Central memory CD8-positive, alpha-beta T cell (primary cell): ENCODE measurements around the gene OSBPL5.

Source experiments
- ATAC-seq: fragments of 150-1000 bp; cut with Tn5 transposase; replicated peaks from 2 replicates; pipeline ENCODE4 v1.10.0; 2022; ENCODE audit warnings: mild to moderate bottlenecking, moderate FRiP score, moderate number of reproducible peaks; ENCODE audit not compliant: poor library complexity, severe bottlenecking; ENCODE audit errors: extremely low read depth
- DNase-seq, 2 donors: peaks; one replicate each; pipeline ENCODE4 v3.0.0; 2021; ENCODE audit warnings: low spot score in 2 of 2
- H3K27ac Mint-ChIP-seq: one replicate; pipeline ENCODE4 v1.8.0; 2022; ENCODE audit warnings: low read depth, mild to moderate bottlenecking, moderate library complexity, mixed read lengths
- H3K27me3 Mint-ChIP-seq: one replicate; pipeline ENCODE4 v1.8.0; 2022; ENCODE audit warnings: mixed read lengths
- H3K36me3 Mint-ChIP-seq: one replicate; pipeline ENCODE4 v1.8.0; 2022; ENCODE audit warnings: mild to moderate bottlenecking, moderate library complexity, mixed read lengths; ENCODE audit not compliant: insufficient read depth
- H3K4me1 Mint-ChIP-seq: one replicate; pipeline ENCODE4 v1.8.0; 2022; ENCODE audit warnings: mixed read lengths
- H3K4me3 Mint-ChIP-seq: one replicate; pipeline ENCODE4 v1.8.0; 2022; ENCODE audit warnings: mild to moderate bottlenecking, moderate library complexity, mixed read lengths
- H3K9me3 Mint-ChIP-seq: one replicate; pipeline ENCODE4 v1.8.0; 2022; ENCODE audit warnings: mixed read lengths

The OSBPL5 gene

DNA sequence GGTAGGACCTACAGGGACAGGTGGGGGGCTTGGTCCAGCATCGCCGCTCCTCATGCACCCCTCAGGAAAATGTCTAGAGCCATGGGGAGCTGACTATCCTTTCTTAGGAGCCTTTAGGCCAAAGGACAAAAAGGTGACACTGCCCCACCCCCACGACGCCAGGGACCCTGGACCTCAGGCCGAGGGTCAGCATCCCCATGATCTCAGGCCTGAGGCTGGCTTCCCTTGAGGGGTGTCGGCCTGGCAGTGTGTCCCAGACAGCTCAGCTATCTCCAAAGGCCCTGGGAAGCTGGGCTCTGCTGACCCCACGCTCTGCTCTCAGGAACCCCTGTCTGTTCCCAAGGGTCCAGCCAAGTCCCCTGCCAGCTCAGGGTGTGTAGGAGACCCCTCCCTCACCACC, 37.2 kb upstream of the OSBPL5 start:
- Mint-ChIP-seq H3K4me3 (no peak overlapping the region), H3K27ac (no peak overlapping the region), H3K27me3 (peaks cover 26% of the 10 kb centered on the region), H3K36me3 (no peaks in the 10 kb centered on the region), H3K4me1 (no peaks in the 10 kb centered on the region), H3K9me3 (no peaks in the 10 kb centered on the region)
- DNase-seq (no peak), ATAC-seq (no peak)

DNA sequence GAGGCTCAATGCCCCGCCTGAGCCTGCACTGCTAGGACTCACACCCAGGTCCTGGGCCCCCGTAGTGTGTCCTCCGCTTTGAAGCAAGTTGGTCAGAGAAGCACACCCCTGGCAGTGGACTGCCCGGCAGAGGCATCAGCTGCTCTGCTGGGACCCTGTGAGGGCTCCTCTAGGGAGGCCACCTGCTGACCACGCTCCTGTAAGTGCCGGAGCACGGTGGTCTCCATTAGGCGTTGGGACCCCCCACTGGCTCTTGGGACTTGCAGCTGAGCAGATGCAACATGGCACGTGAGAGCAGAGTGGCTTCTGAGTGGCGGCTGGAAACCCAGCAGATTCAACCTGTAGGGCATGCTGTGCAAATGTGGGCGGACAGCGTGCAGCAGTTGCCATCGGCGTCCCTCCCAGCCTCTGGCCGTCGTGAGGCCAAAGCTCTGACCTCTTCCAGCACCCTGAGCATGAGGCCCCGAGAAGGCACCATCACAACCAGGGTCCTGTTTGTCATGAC, 36.6 kb upstream of the OSBPL5 start:
- no peak overlapping the region for H3K27ac Mint-ChIP-seq
- DNase-seq (no peak), ATAC-seq (no peak)
- no peaks in the 10 kb centered on the region for H3K4me1 Mint-ChIP-seq
- H3K9me3 Mint-ChIP-seq: no peaks in the 10 kb centered on the region
- H3K36me3 Mint-ChIP-seq: no peaks in the 10 kb centered on the region
- H3K4me3 Mint-ChIP-seq: no peak overlapping the region
- peaks cover 26% of the 10 kb centered on the region for H3K27me3 Mint-ChIP-seq

DNA sequence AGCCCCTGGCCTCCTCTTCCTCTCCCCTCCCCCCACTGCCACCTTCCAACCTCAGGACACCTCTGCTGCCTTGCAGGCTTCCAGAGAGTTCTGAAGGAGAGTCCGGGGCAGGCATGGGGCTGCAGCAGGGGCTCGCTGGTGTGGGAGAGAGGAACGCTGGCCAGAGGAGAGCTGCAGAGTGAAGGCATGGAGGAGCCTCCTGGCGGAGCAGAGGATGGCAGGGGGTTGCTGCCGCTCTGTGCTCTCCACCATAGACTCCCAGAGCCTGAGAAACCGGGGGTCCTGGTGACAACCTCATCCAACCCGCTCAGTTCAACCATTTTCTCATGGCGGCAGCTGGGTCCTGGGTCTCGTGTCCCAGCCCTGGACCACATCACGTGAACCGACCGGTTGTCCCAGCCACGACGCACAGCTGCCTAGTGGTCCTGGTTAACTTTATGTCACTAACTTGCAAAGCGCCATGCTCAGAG, 36.0 kb upstream of the OSBPL5 start:
- Mint-ChIP-seq H3K9me3 (no peaks in the 10 kb centered on the region), H3K27me3 (peaks cover 26% of the 10 kb centered on the region), H3K27ac (no peak overlapping the region), H3K4me3 (no peak overlapping the region), H3K36me3 (no peaks in the 10 kb centered on the region), H3K4me1 (no peaks in the 10 kb centered on the region)
- ATAC-seq (no peak), DNase-seq (no peak)

GRCh38 chr11:3200388-3201111, 35.4 kb upstream of the OSBPL5 start:
- Mint-ChIP-seq H3K4me3 (no peak overlapping the region), H3K9me3 (no peaks in the 10 kb centered on the region), H3K27ac (no peak overlapping the region), H3K27me3 (peaks cover 31% of the 10 kb centered on the region), H3K4me1 (no peaks in the 10 kb centered on the region), H3K36me3 (no peaks in the 10 kb centered on the region)
- DNase-seq (no peak), ATAC-seq (no peak)

GRCh38 chr11:3199537-3200295, 34.6 kb upstream of the OSBPL5 start:
- DNase-seq (no peak), ATAC-seq (no peak)
- Mint-ChIP-seq H3K4me3 (no peak overlapping the region), H3K27ac (no peak overlapping the region), H3K36me3 (no peaks in the 10 kb centered on the region), H3K27me3 (peaks cover 39% of the 10 kb centered on the region), H3K9me3 (no peaks in the 10 kb centered on the region), H3K4me1 (no peaks in the 10 kb centered on the region)

DNA sequence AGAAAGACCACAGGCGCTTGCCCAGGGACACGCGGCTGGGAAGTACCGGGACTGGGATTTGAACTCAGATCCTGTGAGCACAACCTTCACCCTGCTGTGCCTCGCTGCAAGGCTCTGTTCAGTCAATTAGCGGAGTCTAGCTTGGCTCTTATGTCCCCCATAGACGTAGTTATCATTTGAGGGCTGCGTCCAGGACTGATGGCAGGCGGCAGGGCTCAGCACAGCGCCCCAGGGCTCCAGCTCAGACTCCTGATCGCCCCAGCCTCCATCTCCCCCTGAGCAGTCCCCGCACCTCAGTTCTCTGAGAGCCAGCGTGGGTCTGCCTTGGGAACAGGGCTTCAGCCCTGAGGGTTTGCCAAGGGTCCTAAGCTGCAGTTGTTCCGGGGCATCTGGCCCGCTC, 33.7 kb upstream of the OSBPL5 start:
- H3K36me3 Mint-ChIP-seq: no peaks in the 10 kb centered on the region
- no peak overlapping the region for H3K27ac Mint-ChIP-seq
- H3K27me3 Mint-ChIP-seq: peaks cover 41% of the 10 kb centered on the region
- DNase-seq (no peak), ATAC-seq (no peak)
- H3K4me3 Mint-ChIP-seq: no peak overlapping the region
- no peaks in the 10 kb centered on the region for H3K9me3 Mint-ChIP-seq
- H3K4me1 Mint-ChIP-seq: no peaks in the 10 kb centered on the region

DNA sequence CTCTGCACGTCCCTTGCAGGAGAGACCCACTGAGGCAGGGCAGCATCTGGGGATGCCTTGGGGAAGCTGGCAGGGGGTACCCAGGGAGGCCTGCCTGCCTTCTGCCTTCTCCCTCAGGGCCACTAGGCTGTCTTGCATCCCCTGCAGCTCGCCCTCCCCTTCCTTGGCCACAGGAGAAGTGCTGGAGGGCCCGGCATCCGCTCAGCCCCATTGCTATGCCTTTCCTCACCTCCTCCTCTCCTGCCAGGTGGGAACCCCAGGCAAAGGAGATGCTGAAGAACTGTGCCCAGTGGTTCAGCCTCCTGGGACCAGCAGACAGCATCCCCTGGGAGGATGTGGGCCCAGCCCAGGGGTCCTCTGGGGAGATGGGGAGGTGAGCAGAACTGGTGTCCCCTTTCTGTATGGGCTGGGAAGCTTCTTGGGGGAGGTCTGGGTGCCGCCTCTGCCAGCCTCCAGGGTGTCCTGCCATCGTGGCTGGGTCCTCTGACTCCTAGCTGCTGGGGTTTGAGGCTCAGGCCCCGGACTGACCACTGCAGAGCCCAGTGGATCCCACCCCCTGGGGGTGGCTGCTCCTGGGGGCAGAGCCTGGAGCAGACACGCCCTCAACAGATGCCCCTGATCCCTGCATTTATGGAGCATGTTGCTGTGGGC, 32.9 kb upstream of the OSBPL5 start:
- Mint-ChIP-seq H3K9me3 (no peaks in the 10 kb centered on the region), H3K27me3 (peaks cover 41% of the 10 kb centered on the region), H3K27ac (no peak overlapping the region), H3K4me3 (no peak overlapping the region), H3K36me3 (no peaks in the 10 kb centered on the region), H3K4me1 (no peaks in the 10 kb centered on the region)
- DNase-seq (no peak), ATAC-seq (no peak)

- no peak for DNase-seq
- H3K36me3 Mint-ChIP-seq: no peaks in the 10 kb centered on the region
- no peaks in the 10 kb centered on the region for H3K4me1 Mint-ChIP-seq
- H3K27me3 Mint-ChIP-seq: peaks cover 41% of the 10 kb centered on the region
- no peaks in the 10 kb centered on the region for H3K9me3 Mint-ChIP-seq
- H3K27ac Mint-ChIP-seq: no peak overlapping the region
- ATAC-seq: no peak
- H3K4me3 Mint-ChIP-seq: no peak overlapping the region
Observed at GRCh38 chr11:3197044-3197695, 32.1 kb upstream of the OSBPL5 start.

GRCh38 chr11:3196161-3197043, 31.3 kb upstream of the OSBPL5 start:
- no peak overlapping the region for H3K4me3 Mint-ChIP-seq
- H3K27me3 Mint-ChIP-seq: peaks cover 39% of the 10 kb centered on the region
- no peaks in the 10 kb centered on the region for H3K36me3 Mint-ChIP-seq
- DNase-seq (no peak), ATAC-seq (no peak)
- H3K4me1 Mint-ChIP-seq: no peaks in the 10 kb centered on the region
- no peaks in the 10 kb centered on the region for H3K9me3 Mint-ChIP-seq
- no peak overlapping the region for H3K27ac Mint-ChIP-seq

GRCh38 chr11:3195251-3196160, 30.4 kb upstream of the OSBPL5 start:
- Mint-ChIP-seq H3K36me3 (no peaks in the 10 kb centered on the region), H3K9me3 (no peaks in the 10 kb centered on the region), H3K27ac (no peak overlapping the region), H3K4me3 (no peak overlapping the region), H3K27me3 (peaks cover 30% of the 10 kb centered on the region), H3K4me1 (no peaks in the 10 kb centered on the region)
- ATAC-seq (no peak), DNase-seq (no peak)
